ENCODE results near the gene HAUS1. TPM values are rescaled to one million over a fixed set of nuclear protein-coding genes. Genes with fewer than 3 reads are reported as not detected.

HAUS1 gene
- total and polyA plus RNA-seq, 4 donors = 4.5 to 17.9 (median 6.5) TPM

GRCh38 chr18:46099463-46099862 lies 4.7 kb upstream of the HAUS1 start:
- TF ChIP-seq TAF1 (conservative IDR thresholded peaks at IDR 0.05) (no peak), EGR1 (IDR thresholded peaks at IDR 0.05; ENCODE audit: low read depth in 2 of 2) (no peak), ZBTB33 (IDR thresholded peaks at IDR 0.05) (no peak)
- H3K9ac ChIP-seq (ENCODE audit: low read depth in 1 of 2, low read length in 2 of 2) = no peak overlapping the region
- 97% methylated on average over 8 of the region's 8 CpGs for WGBS

GRCh38 chr18:46109386-46109785 lies 5.2 kb downstream of the HAUS1 start:
- H3K27ac ChIP-seq (ENCODE audit: low read depth in 1 of 2, low read length in 2 of 2) = no peak overlapping the region
- no peak for TF ChIP-seq GABPA (IDR thresholded peaks at IDR 0.05 in 1 of 2, conservative IDR thresholded peaks at IDR 0.05 in 1 of 2)
- TF ChIP-seq EGR1 (IDR thresholded peaks at IDR 0.05; ENCODE audit: low read depth in 2 of 2) = no peak
- TF ChIP-seq RXRA (IDR thresholded peaks at IDR 0.05) = no peak
- TF ChIP-seq TAF1 (conservative IDR thresholded peaks at IDR 0.05) = no peak
- TF ChIP-seq HNF4A (conservative IDR thresholded peaks at IDR 0.05) = no peak
- TF ChIP-seq, protein P1, sequence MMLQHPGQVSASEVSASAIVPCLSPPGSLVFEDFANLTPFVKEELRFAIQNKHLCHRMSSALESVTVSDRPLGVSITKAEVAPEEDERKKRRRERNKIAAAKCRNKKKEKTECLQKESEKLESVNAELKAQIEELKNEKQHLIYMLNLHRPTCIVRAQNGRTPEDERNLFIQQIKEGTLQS (IDR thresholded peaks at IDR 0.05) = no peak
- TF ChIP-seq NR2F2 (IDR thresholded peaks at IDR 0.05) = no peak
- TF ChIP-seq MAX (IDR thresholded peaks at IDR 0.05) = no peak
- TF ChIP-seq FOXA2 (IDR thresholded peaks at IDR 0.05) = no peak
- no peak for TF ChIP-seq HNF4G (IDR thresholded peaks at IDR 0.05)
- TF ChIP-seq ZBTB33 (IDR thresholded peaks at IDR 0.05) = no peak
- TF ChIP-seq RAD21 (IDR thresholded peaks at IDR 0.05) = no peak
- TF ChIP-seq JUND (IDR thresholded peaks at IDR 0.05) = no peak
- no peak for TF ChIP-seq FOXA1 (IDR thresholded peaks at IDR 0.05)
- no peak for TF ChIP-seq SP1 (IDR thresholded peaks at IDR 0.05)
- TF ChIP-seq, protein P2, sequence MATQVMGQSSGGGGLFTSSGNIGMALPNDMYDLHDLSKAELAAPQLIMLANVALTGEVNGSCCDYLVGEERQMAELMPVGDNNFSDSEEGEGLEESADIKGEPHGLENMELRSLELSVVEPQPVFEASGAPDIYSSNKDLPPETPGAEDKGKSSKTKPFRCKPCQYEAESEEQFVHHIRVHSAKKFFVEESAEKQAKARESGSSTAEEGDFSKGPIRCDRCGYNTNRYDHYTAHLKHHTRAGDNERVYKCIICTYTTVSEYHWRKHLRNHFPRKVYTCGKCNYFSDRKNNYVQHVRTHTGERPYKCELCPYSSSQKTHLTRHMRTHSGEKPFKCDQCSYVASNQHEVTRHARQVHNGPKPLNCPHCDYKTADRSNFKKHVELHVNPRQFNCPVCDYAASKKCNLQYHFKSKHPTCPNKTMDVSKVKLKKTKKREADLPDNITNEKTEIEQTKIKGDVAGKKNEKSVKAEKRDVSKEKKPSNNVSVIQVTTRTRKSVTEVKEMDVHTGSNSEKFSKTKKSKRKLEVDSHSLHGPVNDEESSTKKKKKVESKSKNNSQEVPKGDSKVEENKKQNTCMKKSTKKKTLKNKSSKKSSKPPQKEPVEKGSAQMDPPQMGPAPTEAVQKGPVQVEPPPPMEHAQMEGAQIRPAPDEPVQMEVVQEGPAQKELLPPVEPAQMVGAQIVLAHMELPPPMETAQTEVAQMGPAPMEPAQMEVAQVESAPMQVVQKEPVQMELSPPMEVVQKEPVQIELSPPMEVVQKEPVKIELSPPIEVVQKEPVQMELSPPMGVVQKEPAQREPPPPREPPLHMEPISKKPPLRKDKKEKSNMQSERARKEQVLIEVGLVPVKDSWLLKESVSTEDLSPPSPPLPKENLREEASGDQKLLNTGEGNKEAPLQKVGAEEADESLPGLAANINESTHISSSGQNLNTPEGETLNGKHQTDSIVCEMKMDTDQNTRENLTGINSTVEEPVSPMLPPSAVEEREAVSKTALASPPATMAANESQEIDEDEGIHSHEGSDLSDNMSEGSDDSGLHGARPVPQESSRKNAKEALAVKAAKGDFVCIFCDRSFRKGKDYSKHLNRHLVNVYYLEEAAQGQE (IDR thresholded peaks at IDR 0.05) = no peak
- TF ChIP-seq, protein P3, sequence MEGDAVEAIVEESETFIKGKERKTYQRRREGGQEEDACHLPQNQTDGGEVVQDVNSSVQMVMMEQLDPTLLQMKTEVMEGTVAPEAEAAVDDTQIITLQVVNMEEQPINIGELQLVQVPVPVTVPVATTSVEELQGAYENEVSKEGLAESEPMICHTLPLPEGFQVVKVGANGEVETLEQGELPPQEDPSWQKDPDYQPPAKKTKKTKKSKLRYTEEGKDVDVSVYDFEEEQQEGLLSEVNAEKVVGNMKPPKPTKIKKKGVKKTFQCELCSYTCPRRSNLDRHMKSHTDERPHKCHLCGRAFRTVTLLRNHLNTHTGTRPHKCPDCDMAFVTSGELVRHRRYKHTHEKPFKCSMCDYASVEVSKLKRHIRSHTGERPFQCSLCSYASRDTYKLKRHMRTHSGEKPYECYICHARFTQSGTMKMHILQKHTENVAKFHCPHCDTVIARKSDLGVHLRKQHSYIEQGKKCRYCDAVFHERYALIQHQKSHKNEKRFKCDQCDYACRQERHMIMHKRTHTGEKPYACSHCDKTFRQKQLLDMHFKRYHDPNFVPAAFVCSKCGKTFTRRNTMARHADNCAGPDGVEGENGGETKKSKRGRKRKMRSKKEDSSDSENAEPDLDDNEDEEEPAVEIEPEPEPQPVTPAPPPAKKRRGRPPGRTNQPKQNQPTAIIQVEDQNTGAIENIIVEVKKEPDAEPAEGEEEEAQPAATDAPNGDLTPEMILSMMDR (IDR thresholded peaks at IDR 0.05; ENCODE audit: low read depth, low read length, missing input control) = no peak
- H3K4me1 ChIP-seq (ENCODE audit: control insufficient read depth in 4 of 4, insufficient read depth in 4 of 4, low read length in 3 of 4) = peaks cover 0 to 9% (median 6%) of the 10 kb centered on the region in 4 donors
- no peak for DNase-seq (ENCODE audit: low spot score)
- H3K4me3 ChIP-seq (ENCODE audit: low read depth in 1 of 3, low read length in 3 of 3) = no peak overlapping the region
- H3K9me3 ChIP-seq (ENCODE audit: control insufficient read depth in 4 of 4, low read length in 3 of 4) = no peaks in the 10 kb centered on the region
- no peak overlapping the region for H3K9ac ChIP-seq (ENCODE audit: low read depth in 1 of 2, low read length in 2 of 2)
- H3K27me3 ChIP-seq (ENCODE audit: control insufficient read depth in 4 of 4, insufficient read depth in 4 of 4, low read length in 3 of 4) = no peaks in the 10 kb centered on the region
- H3K36me3 ChIP-seq (ENCODE audit: control insufficient read depth in 4 of 4, insufficient read depth in 3 of 4, low read depth in 1 of 4, low read length in 3 of 4) = peaks cover 0 to 7% (median 2%) of the 10 kb centered on the region in 4 donors
- 93% methylated on average over 5 of the region's 5 CpGs for WGBS

More at GRCh38 chr18:46099463-46099862, 4.7 kb upstream of the HAUS1 start:
- Histone ChIP-seq H3K36me3 (ENCODE audit: control insufficient read depth in 4 of 4, insufficient read depth in 3 of 4, low read depth in 1 of 4, low read length in 3 of 4) (peaks cover 0 to 5% (median under 1%) of the 10 kb centered on the region in 4 donors), H3K27ac (ENCODE audit: low read depth in 1 of 2, low read length in 2 of 2) (no peak overlapping the region), H3K27me3 (ENCODE audit: control insufficient read depth in 4 of 4, insufficient read depth in 4 of 4, low read length in 3 of 4) (no peaks in the 10 kb centered on the region), H3K4me3 (ENCODE audit: low read depth in 1 of 3, low read length in 3 of 3) (no peak overlapping the region), H3K9me3 (ENCODE audit: control insufficient read depth in 4 of 4, low read length in 3 of 4) (no peaks in the 10 kb centered on the region), H3K4me1 (ENCODE audit: control insufficient read depth in 4 of 4, insufficient read depth in 4 of 4, low read length in 3 of 4) (peaks cover 2 to 20% (median 11%) of the 10 kb centered on the region in 4 donors)
- no peak for DNase-seq (ENCODE audit: low spot score)
